NCI-H524 treated with DMSO at 0.1 percent for 48 hours (cell line): ENCODE results near the gene ESPN.
A peak's percentile ranks its signal among the peaks of the same experiment; 100 is the strongest.
"Not testable (repeated sequence)": the region's sequence is repeated elsewhere in the genome, so short reads cannot be mapped to it uniquely, and the experiment has no call there.

Experiments used
- DNase-seq: peaks from one replicate; lab custom pipeline; 2025; lab: John Stamatoyannopoulos, UW

The ESPN gene

DNA sequence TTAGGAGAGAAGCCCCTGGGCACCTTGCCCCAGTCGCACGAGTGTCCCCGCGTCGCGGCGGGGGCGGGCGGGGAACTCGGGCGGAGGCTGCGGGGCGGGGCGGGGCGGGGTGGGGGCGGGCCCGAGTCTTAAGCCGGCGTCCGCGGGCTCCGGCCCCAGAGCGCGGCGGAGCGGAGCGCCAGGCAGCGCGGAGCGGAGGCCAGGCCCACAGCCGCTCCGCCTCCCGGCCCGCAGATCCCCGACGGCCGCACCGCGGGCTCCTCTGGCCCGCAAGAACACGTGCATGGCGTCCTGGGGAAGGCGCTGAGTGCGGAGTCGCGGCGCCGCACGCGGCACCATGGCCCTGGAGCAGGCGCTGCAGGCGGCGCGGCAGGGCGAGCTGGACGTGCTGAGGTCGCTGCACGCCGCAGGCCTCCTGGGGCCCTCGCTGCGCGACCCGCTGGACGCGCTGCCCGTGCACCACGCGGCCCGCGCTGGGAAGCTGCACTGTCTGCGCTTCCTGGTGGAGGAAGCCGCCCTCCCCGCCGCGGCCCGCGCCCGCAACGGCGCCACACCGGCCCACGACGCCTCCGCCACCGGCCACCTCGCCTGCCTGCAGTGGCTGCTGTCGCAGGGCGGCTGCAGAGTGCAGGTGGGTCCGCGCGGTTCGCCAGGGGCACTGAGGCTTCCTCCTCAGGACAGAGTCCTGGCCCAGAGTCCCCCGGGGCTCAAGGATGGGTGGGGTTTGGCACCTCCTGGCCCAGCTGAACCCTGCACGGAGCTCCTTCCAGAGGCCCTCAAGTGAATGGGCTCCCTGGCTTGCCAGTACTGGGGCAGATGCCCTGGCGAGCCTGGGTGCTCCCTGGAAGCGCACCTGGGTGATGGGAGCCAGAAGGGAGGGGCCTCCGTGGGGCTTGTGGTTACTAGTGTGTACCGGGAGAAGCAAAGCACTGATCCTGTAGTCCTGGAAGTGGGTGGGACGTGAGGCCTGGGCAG, at the start of gene ESPN:
Gene ESPN, plus strand, starts transcription at position 158 of the 975 bp plus-strand sequence. Its CDS starts 180 bp downstream, at position 338.
- DNase-seq, result no peak

DNA sequence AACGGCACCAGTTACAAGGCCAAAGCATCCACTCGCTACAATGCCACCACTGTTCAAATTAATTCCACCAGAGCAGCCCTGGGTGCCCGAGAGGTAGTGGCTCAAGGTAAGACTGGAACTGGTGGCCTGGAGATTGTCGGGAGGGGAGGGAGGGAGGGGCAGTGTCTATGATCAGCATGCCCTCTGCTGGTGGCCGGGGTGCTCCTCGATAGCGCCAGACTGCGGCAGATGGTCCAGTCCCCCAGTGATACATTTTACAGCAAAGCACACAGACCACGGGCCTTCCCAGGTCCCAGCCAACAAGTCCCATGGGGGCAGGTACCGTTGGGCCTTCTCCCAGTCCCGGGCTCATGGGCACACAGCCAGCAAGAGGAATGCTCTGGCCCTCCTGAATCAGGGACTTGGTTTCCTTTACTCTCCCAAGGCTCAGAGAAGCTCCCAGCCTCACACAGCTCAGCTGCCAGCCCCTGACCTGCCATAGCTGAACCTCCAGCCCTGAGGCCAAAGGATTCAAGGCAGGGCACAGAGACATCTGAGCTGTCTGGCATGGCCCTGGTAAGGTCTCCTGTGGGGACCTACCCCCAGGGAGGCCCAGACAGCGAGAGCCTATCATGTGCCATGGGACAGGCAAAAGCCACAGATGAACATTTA, 46.4 kb upstream of the ESPN start:
- peak; percentile 72 for DNase-seq

GRCh38 chr1:6380037-6380436, 44.5 kb upstream of the ESPN start:
- DNase-seq, result no peak

GRCh38 chr1:6384135-6384534, 40.4 kb upstream of the ESPN start:
- DNase-seq, result no peak

- DNase-seq, result no peak
These were observed 39.6 kb upstream of the ESPN start for GRCh38 chr1:6384962-6385361.

DNA sequence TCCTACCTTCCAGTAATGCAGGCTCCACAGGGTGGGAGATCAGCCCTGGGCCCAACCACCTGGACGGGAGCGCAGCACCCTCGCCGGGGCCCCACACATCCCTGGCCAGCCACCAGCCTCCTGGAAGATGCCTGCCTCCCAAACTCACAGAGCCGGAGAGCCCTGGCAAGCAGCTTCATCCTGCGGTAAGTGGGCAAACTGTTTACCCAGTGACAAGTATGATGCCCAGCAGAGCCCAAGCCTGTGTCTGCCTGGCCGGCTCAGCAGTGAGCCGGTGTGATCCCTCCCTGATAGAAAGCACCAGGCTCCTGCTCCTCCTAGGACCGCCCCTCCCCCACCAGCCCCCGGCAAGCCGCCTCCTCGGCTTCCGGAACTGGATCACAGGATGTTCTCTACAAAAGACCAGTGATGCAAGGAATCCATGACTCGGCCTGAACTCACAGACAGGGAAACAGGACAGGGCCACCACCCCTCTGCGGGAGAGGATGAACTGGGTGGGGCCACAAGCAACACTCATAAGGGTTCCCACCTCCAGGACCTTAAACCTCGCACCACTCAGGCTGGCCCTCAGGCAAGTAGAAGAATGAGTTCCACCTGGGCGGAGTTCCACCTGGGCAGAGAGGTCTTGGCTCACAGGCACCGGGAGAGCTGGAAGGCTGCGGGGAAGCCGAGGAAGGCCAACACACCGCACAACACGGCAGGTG, 38.9 kb upstream of the ESPN start:
- no peak for DNase-seq

DNA sequence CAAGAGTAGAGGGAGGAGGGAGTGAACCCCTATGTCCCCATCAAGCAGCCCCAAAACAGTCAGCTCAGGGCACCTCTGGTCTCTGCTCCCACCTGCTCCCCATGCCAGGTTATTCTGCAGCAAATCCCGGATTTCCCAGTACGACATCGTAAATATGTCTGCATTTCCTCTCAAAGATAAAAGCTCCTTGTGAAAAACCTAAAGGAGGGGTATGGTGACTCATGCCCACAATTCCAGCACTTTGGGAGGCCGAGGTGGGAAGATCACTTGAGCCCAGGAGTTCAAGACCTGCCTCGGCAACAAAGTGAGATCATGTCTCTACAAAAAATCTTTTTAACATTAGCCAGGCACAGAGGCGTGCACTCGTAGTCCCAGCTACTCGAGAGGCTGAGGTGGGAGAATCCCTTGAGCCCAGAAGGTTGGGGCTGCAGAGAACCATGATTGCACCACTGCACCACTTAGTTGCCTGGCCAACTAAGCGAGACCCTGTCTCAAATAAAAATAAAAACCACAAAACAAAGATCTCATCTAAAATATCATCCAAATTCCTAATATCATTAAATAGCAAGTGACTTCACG, 38.1 kb upstream of the ESPN start:
- DNase-seq, result no peak

- DNase-seq, result no peak
These were observed 34.6 kb upstream of the ESPN start for GRCh38 chr1:6389971-6390370.

DNA sequence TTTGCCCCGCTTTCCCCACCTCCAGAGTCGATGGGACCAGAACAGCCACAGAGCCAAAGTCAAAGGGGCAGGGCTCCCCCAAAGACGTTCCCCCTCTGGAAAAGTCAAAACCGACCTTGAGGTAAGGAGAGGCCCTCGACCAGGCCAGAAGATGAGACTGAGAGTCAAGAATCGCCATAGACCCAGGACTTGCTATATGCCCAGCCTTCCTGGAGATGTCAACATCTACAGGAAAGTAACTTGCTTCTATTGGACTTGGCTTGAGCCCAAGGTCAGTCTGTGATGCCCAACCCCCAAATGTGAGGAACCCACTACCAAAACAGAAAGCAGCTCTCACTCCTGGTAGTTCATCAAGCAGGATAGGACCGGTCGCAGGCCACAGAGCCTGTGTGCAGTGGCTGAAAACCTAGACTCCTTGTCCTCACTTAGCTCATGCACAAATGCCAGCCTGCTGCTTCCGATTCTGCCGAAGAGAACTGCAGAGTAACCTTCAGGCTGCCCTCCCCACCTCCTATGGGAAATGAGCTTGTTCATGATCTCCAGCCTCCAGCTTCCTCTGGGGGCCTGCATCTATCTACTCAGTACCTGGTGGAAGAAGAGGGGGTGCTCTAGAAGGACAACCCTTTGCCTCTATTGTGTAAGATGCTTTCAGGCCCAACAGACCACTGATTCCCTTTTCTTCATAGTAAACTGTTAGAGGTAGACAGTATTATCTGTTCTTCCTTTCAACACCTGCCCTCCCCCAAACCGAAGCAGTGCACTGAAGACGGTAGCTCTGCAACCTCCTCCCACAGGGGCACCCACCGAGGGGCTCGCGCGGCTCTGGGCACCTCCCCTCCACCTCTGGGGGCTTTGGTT, 32.4 kb upstream of the ESPN start:
- DNase-seq, result no peak

- no peak for DNase-seq
These were observed 31.7 kb upstream of the ESPN start for GRCh38 chr1:6392809-6393399.

DNA sequence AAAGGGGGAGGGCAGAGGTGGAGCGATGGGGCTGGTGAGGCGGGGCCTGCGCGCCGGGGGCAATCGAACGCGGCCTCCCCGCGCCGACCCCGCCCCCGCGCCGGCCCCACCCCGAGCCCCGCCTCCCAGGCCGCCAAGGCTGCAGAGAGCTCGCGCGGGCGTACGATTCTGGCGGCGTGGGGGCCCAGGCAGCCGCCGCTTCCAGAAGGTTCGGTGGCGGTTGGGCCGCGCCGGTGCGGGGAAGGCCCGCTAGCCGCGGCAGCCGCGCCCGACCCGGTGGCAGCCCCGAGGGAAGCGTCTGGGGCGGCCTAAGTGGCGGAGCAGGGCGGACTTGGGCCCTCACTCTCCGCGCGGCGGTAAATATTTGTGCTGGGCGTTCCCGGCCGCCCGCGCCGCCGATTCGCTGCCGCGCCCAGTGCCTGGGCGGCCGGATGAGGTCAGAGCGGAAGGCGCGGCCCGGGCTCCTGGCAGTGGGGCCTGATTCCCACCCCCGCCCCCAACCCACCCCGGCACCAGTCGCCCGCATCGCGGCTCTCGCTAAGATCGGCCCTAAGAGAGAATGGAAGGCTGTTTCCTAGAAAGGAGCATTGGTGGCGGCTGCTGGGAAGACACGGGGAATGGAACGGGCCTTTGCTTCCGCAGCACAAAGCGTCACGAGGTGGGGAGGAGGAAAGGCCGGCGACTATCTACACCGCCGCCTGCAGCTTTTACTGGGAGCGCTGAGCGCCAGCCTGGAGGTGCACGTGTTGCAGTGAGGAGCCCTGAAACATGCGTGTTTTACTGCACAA, 31.0 kb upstream of the ESPN start, which contains the start of gene ACOT7:
Gene ACOT7, minus strand, starts transcription at position 368 of the 788 bp plus-strand sequence. CDS start 368 bp downstream, outside the sequence.
- no peak for DNase-seq

GRCh38 chr1:6395130-6395529, 29.4 kb upstream of the ESPN start:
- not testable (repeated sequence) for DNase-seq

GRCh38 chr1:6395781-6396244, 28.8 kb upstream of the ESPN start:
- DNase-seq, result not testable (repeated sequence)

DNA sequence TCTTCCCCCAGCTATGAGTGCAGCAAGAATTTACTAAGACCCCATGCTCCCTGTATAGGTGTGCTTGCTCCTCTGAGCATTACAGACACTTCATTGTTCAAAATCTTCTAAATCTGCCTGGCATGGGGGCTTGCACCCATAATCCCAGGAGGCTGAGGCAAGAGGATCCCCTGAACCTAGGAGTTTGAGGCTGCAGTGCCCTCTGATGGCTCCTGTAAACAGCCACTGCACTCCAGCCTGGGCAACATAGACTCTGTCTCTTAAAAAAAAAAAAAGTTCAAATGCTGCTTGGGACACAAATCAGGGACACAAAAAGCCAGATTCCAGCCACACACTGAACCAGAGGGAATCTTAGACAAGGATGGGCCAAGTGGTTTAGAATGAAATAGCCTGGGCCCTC, 27.6 kb upstream of the ESPN start:
- DNase-seq, result no peak

- DNase-seq, result no peak
These were observed 26.6 kb upstream of the ESPN start for GRCh38 chr1:6397844-6398441.

GRCh38 chr1:6399294-6399693, 25.3 kb upstream of the ESPN start:
- DNase-seq, result no peak

GRCh38 chr1:6401673-6402072, 22.9 kb upstream of the ESPN start:
- DNase-seq, result no peak

DNA sequence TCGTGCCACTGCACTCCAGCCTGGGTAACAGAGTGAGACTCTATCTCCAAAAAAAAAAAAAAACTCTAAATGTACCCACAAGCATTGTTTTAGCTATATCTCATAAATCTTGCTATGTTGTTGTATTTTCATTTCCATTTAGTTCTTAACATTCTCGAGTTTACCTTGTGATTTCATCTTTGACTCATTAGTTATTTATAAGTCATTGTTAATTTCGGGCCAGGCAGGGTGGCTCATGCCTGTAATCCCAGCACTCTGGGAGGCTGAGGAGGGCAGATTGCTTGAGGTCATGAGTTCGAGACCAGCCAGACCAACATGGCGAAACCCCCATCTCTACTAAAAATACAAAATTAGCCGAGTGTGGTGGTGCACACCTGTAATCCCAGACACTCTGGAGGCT, 16.6 kb upstream of the ESPN start:
- no peak for DNase-seq

- no peak for DNase-seq
These were observed 15.5 kb upstream of the ESPN start for GRCh38 chr1:6409053-6409452.
